SK-N-SH treated with all-trans-retinoic acid at 6 μM for 48 hours (cell line): ENCODE measurements around the gene RRP15.

Source experiments
- ATAC-seq: fragments of 200-7000 bp; cut with Tn5 transposase; 3 replicates; pipeline ENCODE4 v1.9.1; 2020; ENCODE audit warnings: mild to moderate bottlenecking, moderate library complexity
- ARNTL ChIP-seq: fragments of 450-650 bp; formaldehyde crosslinking; IDR thresholded peaks from 2 replicates; pipeline ENCODE4 v1.5.0; 2020; ENCODE audit warnings: low read depth, mild to moderate bottlenecking, moderate library complexity, borderline replicate concordance
- BACH2 ChIP-seq: fragments of 250-450 bp; sonication (Bioruptor Pico); IDR thresholded peaks from 2 replicates; pipeline ENCODE4 v1.9.0; 2021; ENCODE audit warnings: mild to moderate bottlenecking, borderline replicate concordance
- CSDC2 ChIP-seq: fragments of 250-450 bp; sonication (Bioruptor Pico); IDR thresholded peaks from 2 replicates; pipeline ENCODE4 v1.5.0; 2020; ENCODE audit warnings: mild to moderate bottlenecking, moderate library complexity
- ESRRG ChIP-seq: fragments of 250-450 bp; sonication (Bioruptor Pico); IDR thresholded peaks from 2 replicates; pipeline ENCODE4 v1.6.1; 2021; ENCODE audit warnings: mild to moderate bottlenecking
- GLIS3 ChIP-seq: fragments of 250-450 bp; sonication (Bioruptor Pico); IDR thresholded peaks from 2 replicates; pipeline ENCODE4 v1.5.0; 2020; ENCODE audit warnings: mild to moderate bottlenecking, moderate library complexity
- OSR1 ChIP-seq: fragments of 250-450 bp; sonication (Bioruptor Pico); IDR thresholded peaks from 2 replicates; pipeline ENCODE4 v1.8.0; 2022; ENCODE audit warnings: moderate library complexity, mild to moderate bottlenecking, inconsistent platforms
- PPARA ChIP-seq: fragments of 250-450 bp; sonication (Bioruptor Pico); IDR thresholded peaks from 2 replicates; pipeline ENCODE4 v1.5.0; 2020; ENCODE audit warnings: mild to moderate bottlenecking, borderline replicate concordance
- RARB ChIP-seq: fragments of 250-450 bp; sonication (Bioruptor Pico); IDR thresholded peaks from 2 replicates; pipeline ENCODE4 v1.8.0; 2021; ENCODE audit warnings: mild to moderate bottlenecking, moderate library complexity
- SNAI2 ChIP-seq: fragments of 250-450 bp; sonication (Bioruptor Pico); IDR thresholded peaks from 2 replicates; pipeline ENCODE4 v1.5.0; 2020; ENCODE audit warnings: mild to moderate bottlenecking, moderate library complexity
- TCF4 ChIP-seq: fragments of 250-450 bp; sonication (Bioruptor Pico); IDR thresholded peaks from 2 replicates; pipeline ENCODE4 v1.8.0; 2021; ENCODE audit warnings: mild to moderate bottlenecking, moderate library complexity, borderline replicate concordance
- TOX ChIP-seq: fragments of 250-450 bp; sonication (Bioruptor Pico); IDR thresholded peaks from 2 replicates; pipeline ENCODE4 v1.8.0; 2021; ENCODE audit warnings: mild to moderate bottlenecking, moderate library complexity, borderline replicate concordance
- ZC3H10 ChIP-seq: fragments of 250-450 bp; sonication (Bioruptor Pico); IDR thresholded peaks from 2 replicates; pipeline ENCODE4 v1.5.1; 2021; ENCODE audit warnings: mild to moderate bottlenecking, moderate library complexity
- ZFP3 ChIP-seq: fragments of 250-450 bp; sonication (Bioruptor Pico); IDR thresholded peaks from 2 replicates; pipeline ENCODE4 v1.5.0; 2020; ENCODE audit warnings: mild to moderate bottlenecking, moderate library complexity
- ZFP30 ChIP-seq: fragments of 450-650 bp; formaldehyde crosslinking; IDR thresholded peaks from 2 replicates; pipeline ENCODE4 v1.5.0; 2022; ENCODE audit warnings: mild to moderate bottlenecking, moderate library complexity
- ZNF565 ChIP-seq: fragments of 450-650 bp; formaldehyde crosslinking; conservative IDR thresholded peaks from 2 replicates; pipeline ENCODE4 v1.5.0; 2020; ENCODE audit warnings: low read depth, mild to moderate bottlenecking, moderate library complexity
- ZNF70 ChIP-seq: fragments of 450-650 bp; formaldehyde crosslinking; IDR thresholded peaks from 2 replicates; pipeline ENCODE4 v1.5.0; 2020; ENCODE audit warnings: mild to moderate bottlenecking, moderate library complexity
- ZNF8 ChIP-seq: fragments of 450-650 bp; formaldehyde crosslinking; IDR thresholded peaks from 2 replicates; pipeline ENCODE4 v1.5.0; 2020; ENCODE audit warnings: mild to moderate bottlenecking, moderate library complexity
- TF ChIP-seq, protein P1 (sequence below): fragments of 250-450 bp; sonication (Bioruptor Pico); IDR thresholded peaks from 2 replicates; pipeline ENCODE4 v1.5.0; 2020; ENCODE audit warnings: mild to moderate bottlenecking, moderate library complexity
- TF ChIP-seq, protein P2 (sequence below): fragments of 250-450 bp; sonication (Bioruptor Pico); IDR thresholded peaks from 2 replicates; pipeline ENCODE4 v1.8.0; 2021; ENCODE audit warnings: low read depth, mild to moderate bottlenecking, moderate library complexity, borderline replicate concordance
- TF ChIP-seq, protein P3 (sequence below): fragments of 250-450 bp; sonication (Bioruptor Pico); IDR thresholded peaks from 2 replicates; pipeline ENCODE4 v1.8.0; 2020; ENCODE audit warnings: mild to moderate bottlenecking, moderate library complexity, borderline replicate concordance
- TF ChIP-seq, protein P4 (sequence below): fragments of 250-450 bp; sonication (Bioruptor Pico); IDR thresholded peaks from 2 replicates; pipeline ENCODE4 v1.5.1; 2021; ENCODE audit warnings: mild to moderate bottlenecking, moderate library complexity
- TF ChIP-seq, protein P5 (sequence below): fragments of 250-450 bp; sonication (Bioruptor Pico); IDR thresholded peaks from 2 replicates; pipeline ENCODE4 v1.5.1; 2020; ENCODE audit warnings: low read depth, mild to moderate bottlenecking, moderate library complexity

The RRP15 gene

DNA sequence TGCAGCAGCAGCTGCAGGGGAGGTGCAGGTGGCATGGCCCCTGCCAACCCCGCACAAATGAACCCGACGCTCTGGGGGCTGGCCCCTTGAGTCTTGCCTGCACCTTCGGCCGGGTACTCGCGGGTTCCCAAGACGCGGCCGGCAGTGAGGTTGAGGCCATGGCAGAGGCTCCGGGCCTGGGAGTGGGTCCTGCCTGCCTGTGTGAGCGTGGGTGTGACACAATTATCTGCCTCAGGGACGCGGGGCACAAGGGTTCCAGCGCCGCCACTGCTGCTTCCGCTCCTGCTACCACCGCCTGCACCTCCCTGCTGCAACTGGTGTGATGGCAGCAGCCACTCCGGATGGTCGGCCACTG, 39.1 kb downstream of the RRP15 start:
- ATAC-seq: no peak
- TF ChIP-seq ZNF8 (CRISPR knock-in tag) (no peak), BACH2 (CRISPR knock-in tag) (no peak), ARNTL (no peak), CSDC2 (CRISPR knock-in tag) (no peak), TCF4 (no peak), OSR1 (CRISPR knock-in tag) (no peak)
- TF ChIP-seq, protein P1, sequence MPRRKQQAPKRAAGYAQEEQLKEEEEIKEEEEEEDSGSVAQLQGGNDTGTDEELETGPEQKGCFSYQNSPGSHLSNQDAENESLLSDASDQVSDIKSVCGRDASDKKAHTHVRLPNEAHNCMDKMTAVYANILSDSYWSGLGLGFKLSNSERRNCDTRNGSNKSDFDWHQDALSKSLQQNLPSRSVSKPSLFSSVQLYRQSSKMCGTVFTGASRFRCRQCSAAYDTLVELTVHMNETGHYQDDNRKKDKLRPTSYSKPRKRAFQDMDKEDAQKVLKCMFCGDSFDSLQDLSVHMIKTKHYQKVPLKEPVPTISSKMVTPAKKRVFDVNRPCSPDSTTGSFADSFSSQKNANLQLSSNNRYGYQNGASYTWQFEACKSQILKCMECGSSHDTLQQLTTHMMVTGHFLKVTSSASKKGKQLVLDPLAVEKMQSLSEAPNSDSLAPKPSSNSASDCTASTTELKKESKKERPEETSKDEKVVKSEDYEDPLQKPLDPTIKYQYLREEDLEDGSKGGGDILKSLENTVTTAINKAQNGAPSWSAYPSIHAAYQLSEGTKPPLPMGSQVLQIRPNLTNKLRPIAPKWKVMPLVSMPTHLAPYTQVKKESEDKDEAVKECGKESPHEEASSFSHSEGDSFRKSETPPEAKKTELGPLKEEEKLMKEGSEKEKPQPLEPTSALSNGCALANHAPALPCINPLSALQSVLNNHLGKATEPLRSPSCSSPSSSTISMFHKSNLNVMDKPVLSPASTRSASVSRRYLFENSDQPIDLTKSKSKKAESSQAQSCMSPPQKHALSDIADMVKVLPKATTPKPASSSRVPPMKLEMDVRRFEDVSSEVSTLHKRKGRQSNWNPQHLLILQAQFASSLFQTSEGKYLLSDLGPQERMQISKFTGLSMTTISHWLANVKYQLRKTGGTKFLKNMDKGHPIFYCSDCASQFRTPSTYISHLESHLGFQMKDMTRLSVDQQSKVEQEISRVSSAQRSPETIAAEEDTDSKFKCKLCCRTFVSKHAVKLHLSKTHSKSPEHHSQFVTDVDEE (CRISPR knock-in tag): no peak
- TF ChIP-seq, protein P2, sequence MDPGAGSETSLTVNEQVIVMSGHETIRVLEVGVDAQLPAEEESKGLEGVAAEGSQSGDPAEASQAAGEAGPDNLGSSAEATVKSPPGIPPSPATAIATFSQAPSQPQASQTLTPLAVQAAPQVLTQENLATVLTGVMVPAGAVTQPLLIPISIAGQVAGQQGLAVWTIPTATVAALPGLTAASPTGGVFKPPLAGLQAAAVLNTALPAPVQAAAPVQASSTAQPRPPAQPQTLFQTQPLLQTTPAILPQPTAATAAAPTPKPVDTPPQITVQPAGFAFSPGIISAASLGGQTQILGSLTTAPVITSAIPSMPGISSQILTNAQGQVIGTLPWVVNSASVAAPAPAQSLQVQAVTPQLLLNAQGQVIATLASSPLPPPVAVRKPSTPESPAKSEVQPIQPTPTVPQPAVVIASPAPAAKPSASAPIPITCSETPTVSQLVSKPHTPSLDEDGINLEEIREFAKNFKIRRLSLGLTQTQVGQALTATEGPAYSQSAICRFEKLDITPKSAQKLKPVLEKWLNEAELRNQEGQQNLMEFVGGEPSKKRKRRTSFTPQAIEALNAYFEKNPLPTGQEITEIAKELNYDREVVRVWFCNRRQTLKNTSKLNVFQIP (CRISPR knock-in tag): no peak
- TF ChIP-seq, all 23 proteins: peak for 0

DNA sequence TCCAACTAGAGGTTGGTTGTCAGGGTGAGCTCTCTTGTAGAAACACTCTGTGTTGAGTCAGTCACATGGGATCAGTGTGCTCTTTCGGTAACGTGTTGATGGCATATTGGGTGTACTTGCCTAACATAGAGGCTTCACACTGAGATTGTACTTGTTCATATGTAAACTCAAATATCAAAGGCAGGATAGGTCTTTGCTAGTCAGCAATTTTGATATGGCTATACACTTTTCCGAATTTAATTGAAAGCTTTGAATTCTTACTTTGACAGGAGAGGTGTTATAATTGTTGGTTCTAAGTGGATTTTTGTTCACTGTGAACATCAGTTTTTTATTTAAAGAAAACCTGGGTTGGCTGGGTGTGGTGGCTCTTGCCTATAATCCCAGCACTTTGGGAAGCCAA, 43.7 kb downstream of the RRP15 start:
- no peak for ATAC-seq
- TF ChIP-seq TCF4 (no peak), GLIS3 (CRISPR knock-in tag) (no peak), BACH2 (CRISPR knock-in tag) (no peak), ESRRG (no peak), OSR1 (CRISPR knock-in tag) (no peak), ZFP30 (no peak), TOX (no peak), SNAI2 (CRISPR knock-in tag) (no peak), ZNF8 (CRISPR knock-in tag) (no peak), ZC3H10 (CRISPR knock-in tag) (no peak)
- TF ChIP-seq, protein P3, sequence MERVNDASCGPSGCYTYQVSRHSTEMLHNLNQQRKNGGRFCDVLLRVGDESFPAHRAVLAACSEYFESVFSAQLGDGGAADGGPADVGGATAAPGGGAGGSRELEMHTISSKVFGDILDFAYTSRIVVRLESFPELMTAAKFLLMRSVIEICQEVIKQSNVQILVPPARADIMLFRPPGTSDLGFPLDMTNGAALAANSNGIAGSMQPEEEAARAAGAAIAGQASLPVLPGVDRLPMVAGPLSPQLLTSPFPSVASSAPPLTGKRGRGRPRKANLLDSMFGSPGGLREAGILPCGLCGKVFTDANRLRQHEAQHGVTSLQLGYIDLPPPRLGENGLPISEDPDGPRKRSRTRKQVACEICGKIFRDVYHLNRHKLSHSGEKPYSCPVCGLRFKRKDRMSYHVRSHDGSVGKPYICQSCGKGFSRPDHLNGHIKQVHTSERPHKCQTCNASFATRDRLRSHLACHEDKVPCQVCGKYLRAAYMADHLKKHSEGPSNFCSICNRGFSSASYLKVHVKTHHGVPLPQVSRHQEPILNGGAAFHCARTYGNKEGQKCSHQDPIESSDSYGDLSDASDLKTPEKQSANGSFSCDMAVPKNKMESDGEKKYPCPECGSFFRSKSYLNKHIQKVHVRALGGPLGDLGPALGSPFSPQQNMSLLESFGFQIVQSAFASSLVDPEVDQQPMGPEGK (CRISPR knock-in tag): no peak
- TF ChIP-seq, protein P2 (CRISPR knock-in tag): no peak
- TF ChIP-seq, all 23 proteins: peak for 0

DNA sequence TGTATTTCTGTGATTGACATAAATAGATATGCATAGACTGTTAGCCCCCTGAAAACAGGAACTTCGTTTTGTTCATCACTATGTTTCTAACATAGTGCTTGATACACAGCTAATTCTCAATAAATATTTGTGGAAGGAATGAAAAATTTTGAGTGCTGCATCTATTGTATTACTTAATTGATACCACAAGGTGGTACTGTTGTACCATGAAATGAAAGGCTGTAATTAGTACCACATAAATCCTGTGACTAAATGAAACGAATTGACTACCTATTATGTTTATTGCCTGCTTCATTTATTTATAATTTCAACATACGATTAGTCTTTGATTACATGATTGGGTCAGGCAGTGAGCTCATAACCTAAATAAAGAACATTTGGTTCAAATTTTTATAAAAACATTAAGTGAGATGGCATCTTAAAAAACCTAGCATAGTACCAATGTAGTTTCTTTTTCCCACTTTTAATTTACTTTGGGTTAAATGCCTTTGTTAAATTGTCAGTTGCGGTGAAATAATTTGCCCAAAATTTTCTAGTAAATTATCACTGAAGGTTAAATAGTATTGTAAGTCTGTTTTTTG, 45.0 kb downstream of the RRP15 start:
- TF ChIP-seq ZC3H10 (CRISPR knock-in tag) (no peak), ZNF8 (CRISPR knock-in tag) (no peak), ZFP3 (no peak), ARNTL (no peak), RARB (CRISPR knock-in tag) (no peak), GLIS3 (CRISPR knock-in tag) (no peak), ZNF565 (CRISPR knock-in tag) (no peak), TCF4 (no peak), TOX (no peak), ZNF70 (CRISPR knock-in tag) (no peak), SNAI2 (CRISPR knock-in tag) (no peak), CSDC2 (CRISPR knock-in tag) (no peak), PPARA (CRISPR knock-in tag) (no peak), OSR1 (CRISPR knock-in tag) (no peak), BACH2 (CRISPR knock-in tag) (no peak)
- TF ChIP-seq, protein P4, sequence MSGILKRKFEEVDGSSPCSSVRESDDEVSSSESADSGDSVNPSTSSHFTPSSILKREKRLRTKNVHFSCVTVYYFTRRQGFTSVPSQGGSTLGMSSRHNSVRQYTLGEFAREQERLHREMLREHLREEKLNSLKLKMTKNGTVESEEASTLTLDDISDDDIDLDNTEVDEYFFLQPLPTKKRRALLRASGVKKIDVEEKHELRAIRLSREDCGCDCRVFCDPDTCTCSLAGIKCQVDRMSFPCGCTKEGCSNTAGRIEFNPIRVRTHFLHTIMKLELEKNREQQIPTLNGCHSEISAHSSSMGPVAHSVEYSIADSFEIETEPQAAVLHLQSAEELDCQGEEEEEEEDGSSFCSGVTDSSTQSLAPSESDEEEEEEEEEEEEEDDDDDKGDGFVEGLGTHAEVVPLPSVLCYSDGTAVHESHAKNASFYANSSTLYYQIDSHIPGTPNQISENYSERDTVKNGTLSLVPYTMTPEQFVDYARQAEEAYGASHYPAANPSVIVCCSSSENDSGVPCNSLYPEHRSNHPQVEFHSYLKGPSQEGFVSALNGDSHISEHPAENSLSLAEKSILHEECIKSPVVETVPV (CRISPR knock-in tag): no peak
- TF ChIP-seq, protein P3 (CRISPR knock-in tag): no peak
- TF ChIP-seq, protein P5, sequence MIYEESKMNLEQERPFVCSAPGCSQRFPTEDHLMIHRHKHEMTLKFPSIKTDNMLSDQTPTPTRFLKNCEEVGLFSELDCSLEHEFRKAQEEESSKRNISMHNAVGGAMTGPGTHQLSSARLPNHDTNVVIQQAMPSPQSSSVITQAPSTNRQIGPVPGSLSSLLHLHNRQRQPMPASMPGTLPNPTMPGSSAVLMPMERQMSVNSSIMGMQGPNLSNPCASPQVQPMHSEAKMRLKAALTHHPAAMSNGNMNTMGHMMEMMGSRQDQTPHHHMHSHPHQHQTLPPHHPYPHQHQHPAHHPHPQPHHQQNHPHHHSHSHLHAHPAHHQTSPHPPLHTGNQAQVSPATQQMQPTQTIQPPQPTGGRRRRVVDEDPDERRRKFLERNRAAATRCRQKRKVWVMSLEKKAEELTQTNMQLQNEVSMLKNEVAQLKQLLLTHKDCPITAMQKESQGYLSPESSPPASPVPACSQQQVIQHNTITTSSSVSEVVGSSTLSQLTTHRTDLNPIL (CRISPR knock-in tag): no peak
- ATAC-seq: peak; percentile 85
